Cardiac fibroblast (primary cell): Measurements from ENCODE around the gene RTN4RL2.

Experiments
- DNase-seq, 2 donors: peaks; one replicate each; pipeline versions ENCODE4 v3.0.0 to v3.0.0-alpha.2; 2010; ENCODE audit warnings: low read depth in 2 of 2
- H3K4me3 ChIP-seq, 2 donors: replicated peaks in 1 of 2; 1 replicate in 1 of 2; 2 replicates in 1 of 2; pipeline ENCODE4 v1.5.1; 2011; ENCODE audit warnings: low read depth in 2 of 2, low read length in 2 of 2, mild to moderate bottlenecking in 2 of 2, moderate library complexity in 1 of 2
- TF ChIP-seq, protein P1 (sequence below): IDR thresholded peaks from one replicate; pipeline ENCODE4 v1.5.1; 2011; ENCODE audit warnings: low read depth, mild to moderate bottlenecking, low read length, inconsistent platforms

RTN4RL2 gene

DNA sequence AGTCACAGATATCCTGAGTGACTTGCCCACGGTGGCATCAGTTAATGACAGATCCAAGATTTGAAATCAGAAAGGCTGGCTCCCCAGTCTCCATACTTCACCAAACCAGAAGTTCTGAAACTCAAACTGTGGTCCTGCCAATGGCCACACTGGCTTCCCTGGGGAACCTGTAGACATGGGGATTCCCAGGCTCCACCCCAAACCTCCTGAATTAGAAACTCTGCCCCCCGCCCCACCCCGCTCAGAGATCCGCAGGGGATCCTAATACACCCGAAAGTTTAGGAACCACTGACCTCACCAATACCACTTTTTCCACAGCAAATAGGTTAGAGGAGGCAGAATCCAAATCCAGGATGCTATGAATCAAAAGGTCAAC, 15.3 kb downstream of the RTN4RL2 start:
- no peak for DNase-seq
- TF ChIP-seq, protein P1, sequence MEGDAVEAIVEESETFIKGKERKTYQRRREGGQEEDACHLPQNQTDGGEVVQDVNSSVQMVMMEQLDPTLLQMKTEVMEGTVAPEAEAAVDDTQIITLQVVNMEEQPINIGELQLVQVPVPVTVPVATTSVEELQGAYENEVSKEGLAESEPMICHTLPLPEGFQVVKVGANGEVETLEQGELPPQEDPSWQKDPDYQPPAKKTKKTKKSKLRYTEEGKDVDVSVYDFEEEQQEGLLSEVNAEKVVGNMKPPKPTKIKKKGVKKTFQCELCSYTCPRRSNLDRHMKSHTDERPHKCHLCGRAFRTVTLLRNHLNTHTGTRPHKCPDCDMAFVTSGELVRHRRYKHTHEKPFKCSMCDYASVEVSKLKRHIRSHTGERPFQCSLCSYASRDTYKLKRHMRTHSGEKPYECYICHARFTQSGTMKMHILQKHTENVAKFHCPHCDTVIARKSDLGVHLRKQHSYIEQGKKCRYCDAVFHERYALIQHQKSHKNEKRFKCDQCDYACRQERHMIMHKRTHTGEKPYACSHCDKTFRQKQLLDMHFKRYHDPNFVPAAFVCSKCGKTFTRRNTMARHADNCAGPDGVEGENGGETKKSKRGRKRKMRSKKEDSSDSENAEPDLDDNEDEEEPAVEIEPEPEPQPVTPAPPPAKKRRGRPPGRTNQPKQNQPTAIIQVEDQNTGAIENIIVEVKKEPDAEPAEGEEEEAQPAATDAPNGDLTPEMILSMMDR = no peak
- no peak overlapping the region for H3K4me3 ChIP-seq

DNA sequence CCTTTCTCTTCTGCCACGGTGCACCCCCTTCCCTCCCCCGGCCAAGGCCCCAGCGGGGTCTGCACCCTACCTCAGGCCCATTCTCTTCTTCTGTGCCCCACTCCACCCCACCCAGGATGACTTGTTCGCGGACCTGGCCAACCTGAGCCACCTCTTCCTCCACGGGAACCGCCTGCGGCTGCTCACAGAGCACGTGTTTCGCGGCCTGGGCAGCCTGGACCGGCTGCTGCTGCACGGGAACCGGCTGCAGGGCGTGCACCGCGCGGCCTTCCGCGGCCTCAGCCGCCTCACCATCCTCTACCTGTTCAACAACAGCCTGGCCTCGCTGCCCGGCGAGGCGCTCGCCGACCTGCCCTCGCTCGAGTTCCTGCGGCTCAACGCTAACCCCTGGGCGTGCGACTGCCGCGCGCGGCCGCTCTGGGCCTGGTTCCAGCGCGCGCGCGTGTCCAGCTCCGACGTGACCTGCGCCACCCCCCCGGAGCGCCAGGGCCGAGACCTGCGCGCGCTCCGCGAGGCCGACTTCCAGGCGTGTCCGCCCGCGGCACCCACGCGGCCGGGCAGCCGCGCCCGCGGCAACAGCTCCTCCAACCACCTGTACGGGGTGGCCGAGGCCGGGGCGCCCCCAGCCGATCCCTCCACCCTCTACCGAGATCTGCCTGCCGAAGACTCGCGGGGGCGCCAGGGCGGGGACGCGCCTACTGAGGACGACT, 15.9 kb downstream of the RTN4RL2 start:
- DNase-seq = no peak
- peak overlapping the region in 1 of 2 donors; percentile 30 for H3K4me3 ChIP-seq
- TF ChIP-seq, protein P1 = no peak

DNA sequence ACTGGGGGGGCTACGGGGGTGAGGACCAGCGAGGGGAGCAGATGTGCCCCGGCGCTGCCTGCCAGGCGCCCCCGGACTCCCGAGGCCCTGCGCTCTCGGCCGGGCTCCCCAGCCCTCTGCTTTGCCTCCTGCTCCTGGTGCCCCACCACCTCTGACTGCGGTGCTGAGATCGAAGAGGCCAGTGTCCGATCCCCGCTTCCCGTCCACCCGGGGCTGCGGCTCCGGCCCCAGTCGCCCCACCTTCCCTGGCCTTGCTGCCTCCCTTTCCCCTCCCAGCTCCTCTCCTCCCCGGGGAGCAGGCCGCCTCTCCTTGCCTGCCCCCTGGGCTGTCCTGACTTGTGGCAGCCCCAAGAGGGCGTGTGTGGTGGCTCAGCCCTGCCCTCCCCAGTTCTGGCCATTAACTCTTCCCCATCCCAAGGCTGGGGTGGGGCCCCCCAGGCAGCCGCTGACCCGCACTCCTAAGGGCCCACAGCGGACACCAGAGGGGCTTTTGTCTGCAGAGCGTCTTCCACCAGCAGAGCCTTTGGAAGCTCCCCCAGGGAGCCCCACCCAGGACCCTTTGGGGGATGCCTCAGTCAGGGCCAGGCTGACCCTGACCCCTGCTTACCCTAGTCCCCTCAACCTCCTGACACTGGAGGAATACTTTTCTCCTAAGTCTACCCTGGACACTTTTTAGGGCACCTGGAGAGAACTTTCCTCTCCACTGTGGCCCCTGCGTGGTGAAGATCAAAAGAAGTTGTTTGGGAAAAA, 16.6 kb downstream of the RTN4RL2 start:
- TF ChIP-seq, protein P1 = peak; percentile 41
- peak overlapping the region in 1 of 2 donors; percentile 26 for H3K4me3 ChIP-seq
- DNase-seq = no peak

DNA sequence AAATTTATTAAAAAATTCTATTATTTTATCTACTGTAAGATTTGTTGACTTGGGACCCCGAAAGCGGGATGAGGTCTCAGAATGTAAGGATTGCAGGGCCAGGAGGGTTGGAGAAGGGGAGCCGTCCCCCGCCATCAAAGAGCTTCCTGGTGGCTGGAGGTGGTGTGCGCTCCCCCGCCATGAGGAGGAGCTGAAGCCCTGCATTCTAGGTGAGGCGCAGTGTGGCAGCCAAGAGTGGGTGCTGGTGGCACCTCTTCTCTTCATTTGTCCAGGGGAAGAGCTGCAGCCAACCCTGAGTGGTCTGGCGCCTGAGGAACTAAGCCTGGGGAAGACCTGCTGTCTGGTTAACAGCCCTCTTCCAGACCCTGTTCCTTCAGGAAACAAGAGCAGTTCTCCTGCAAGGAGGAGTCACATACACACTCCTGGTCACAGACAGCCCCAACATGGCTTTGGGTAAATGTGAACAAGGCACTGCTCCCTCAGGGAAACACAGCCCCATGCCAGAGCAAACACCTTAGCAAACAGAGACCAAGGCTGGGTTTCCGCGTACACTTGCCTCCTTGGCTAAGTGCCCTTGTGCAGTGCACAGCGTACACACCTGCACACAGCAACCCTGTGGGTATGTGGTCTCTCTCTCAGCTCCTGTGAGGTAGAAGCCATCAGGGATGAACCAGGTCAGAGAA, 17.3 kb downstream of the RTN4RL2 start:
- no peak overlapping the region for H3K4me3 ChIP-seq
- TF ChIP-seq, protein P1 = no peak
- DNase-seq = no peak

DNA sequence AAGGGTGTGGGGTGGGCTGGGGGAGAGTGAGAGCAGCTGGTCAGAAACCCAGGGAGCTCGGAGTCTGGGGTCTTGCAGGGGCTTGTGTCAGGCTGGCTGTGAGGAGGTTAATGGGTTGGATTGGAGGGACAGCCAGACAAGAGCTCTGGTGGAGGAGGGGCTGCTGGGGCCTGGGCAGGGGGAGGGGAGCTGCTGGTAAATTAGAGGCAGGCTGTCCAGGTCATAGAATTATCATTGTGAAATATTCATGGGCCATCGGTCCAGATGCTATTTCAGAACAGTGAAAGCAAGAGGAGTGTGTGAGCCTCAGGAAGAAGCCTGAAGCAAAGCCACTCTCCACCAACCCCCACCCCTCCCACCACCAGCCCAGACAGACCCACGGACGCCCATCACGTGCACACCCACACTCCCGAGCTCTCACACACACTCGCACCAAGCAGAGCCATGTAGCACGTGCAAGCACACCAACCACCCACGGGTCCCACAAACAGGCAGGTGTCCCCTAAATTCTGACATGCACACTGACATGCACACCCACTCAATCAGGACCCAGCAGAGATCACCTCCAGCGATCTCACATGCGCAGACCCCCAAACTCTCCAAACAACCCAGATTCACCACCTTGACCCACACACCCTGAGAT, 18.8 kb downstream of the RTN4RL2 start:
- TF ChIP-seq, protein P1 = no peak
- DNase-seq = no peak
- no peak overlapping the region for H3K4me3 ChIP-seq

DNA sequence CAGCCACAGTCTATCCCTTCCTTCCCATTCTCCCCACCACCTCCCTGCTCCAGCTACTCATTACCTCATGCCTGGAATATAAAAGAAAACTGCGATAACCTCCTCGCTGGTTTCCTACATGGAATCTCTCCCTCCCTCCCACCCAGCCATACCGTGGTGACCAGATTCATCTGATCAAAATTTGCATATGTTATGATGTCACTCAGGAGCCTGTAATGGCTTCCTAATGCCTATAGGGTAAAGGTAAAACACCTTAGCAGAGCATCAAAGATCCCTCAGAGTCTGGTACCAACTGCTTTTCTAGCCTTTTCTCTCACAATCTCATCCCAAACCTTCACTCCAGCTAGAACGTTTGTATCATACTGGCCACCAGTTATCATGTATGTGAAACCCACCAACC, 19.6 kb downstream of the RTN4RL2 start:
- TF ChIP-seq, protein P1 = no peak
- DNase-seq = no peak
- H3K4me3 ChIP-seq = no peak overlapping the region
